Measurements from ENCODE around the gene NOD1. TPM values are rescaled to one million over a fixed set of nuclear protein-coding genes. Genes with fewer than 3 reads are reported as not detected.

The NOD1 gene
- total and polyA plus RNA-seq, 2 of the 13 experiments (the other 11 are each of a cell fraction or from before 2014, with no cell fraction given) = 1.7 to 2.9 TPM

- BruUV-seq (replicated peaks) = no TSS peak
- 79% methylated on average over 1 of the region's 1 CpG for WGBS (ENCODE audit: low lambda C conversion rate)
- ATAC-seq = no peak
Observed at GRCh38 chr7:30514776-30515175, 36.2 kb upstream of the NOD1 start.

More at GRCh38 chr7:30514776-30515175, 36.2 kb upstream of the NOD1 start:
- H2AFZ ChIP-seq (ENCODE audit: low read length) = no peak overlapping the region
- ChIA-PET POLR2A (no interaction called here), CTCF (ENCODE audit: low intra/inter-chr PET ratio, low total read pairs) (no interaction called here)
- FAIRE-seq (no peak), DNase-seq (ENCODE audit: low spot score) (no peak)
- H3K4me1 ChIP-seq (ENCODE audit: insufficient read depth, low read length) = no peaks in the 10 kb centered on the region
- in situ Hi-C loops (cut with HindIII; ENCODE audit: extremely low pct_ligation_motif_present, low pct_unique_long_range_greater_than_20kb) = no loop called here
- intact Hi-C loops (cut with micrococcal nuclease; ENCODE audit: unreplicated experiment) = no loop called here
- no peak overlapping the region for H3K4me3 ChIP-seq (replicated peaks in 1 of 3; ENCODE audit: insufficient read depth in 1 of 3, low read depth in 2 of 3, low read length in 3 of 3)
- no peak for TF ChIP-seq ZNF773 (CRISPR knock-in tag; IDR thresholded peaks at IDR 0.05; ENCODE audit: borderline replicate concordance)
- TF ChIP-seq FOXP4 (CRISPR knock-in tag; IDR thresholded peaks at IDR 0.05) = no peak
- no peak for TF ChIP-seq NCOA2 (CRISPR knock-in tag; IDR thresholded peaks at IDR 0.05)
- no peak for TF ChIP-seq BRD4 (CRISPR knock-in tag; IDR thresholded peaks at IDR 0.05)
- no peak for TF ChIP-seq DDIT3 (CRISPR knock-in tag; IDR thresholded peaks at IDR 0.05)
- no peak for TF ChIP-seq NR1H2 (CRISPR knock-in tag; IDR thresholded peaks at IDR 0.05; ENCODE audit: borderline replicate concordance, low read depth)
- no peak for TF ChIP-seq HHEX (CRISPR knock-in tag; IDR thresholded peaks at IDR 0.05)
- TF ChIP-seq ZFP82 (CRISPR knock-in tag; IDR thresholded peaks at IDR 0.05; ENCODE audit: borderline replicate concordance) = no peak
- no peak for TF ChIP-seq ZNF142 (CRISPR knock-in tag; IDR thresholded peaks at IDR 0.05)
- no peak for TF ChIP-seq SNRNP70 (IDR thresholded peaks at IDR 0.05; ENCODE audit: low read depth, low read length)
- no peak for TF ChIP-seq MBD4 (IDR thresholded peaks at IDR 0.05; ENCODE audit: borderline replicate concordance, low read length)
- no peak for TF ChIP-seq PHB2 (IDR thresholded peaks at IDR 0.05; ENCODE audit: partially characterized antibody)
- no peak for TF ChIP-seq ZNF614 (CRISPR knock-in tag; IDR thresholded peaks at IDR 0.05; ENCODE audit: borderline replicate concordance)
- no peak for TF ChIP-seq ZNF354B (CRISPR knock-in tag; IDR thresholded peaks at IDR 0.05)
- H3K9ac ChIP-seq (ENCODE audit: insufficient read depth, low read depth, low read length) = no peak overlapping the region
- H3K27me3 ChIP-seq (ENCODE audit: control insufficient read depth in 1 of 2, insufficient read depth in 2 of 2, low read length in 2 of 2) = no peaks in the 10 kb centered on the region
- no peaks in the 10 kb centered on the region for H3K9me3 ChIP-seq (ENCODE audit: low read length)
- H4K20me1 ChIP-seq (ENCODE audit: insufficient read depth, low read length) = no peaks in the 10 kb centered on the region
- H3K4me2 ChIP-seq (ENCODE audit: low read depth, low read length) = no peak overlapping the region
- H3K79me2 ChIP-seq (ENCODE audit: insufficient read depth, low read length) = no peaks in the 10 kb centered on the region
- no peaks in the 10 kb centered on the region for H3K36me3 ChIP-seq (replicated peaks in 1 of 2; ENCODE audit: control insufficient read depth in 1 of 2, insufficient read depth in 2 of 2, low read length in 2 of 2)
- H3K27ac ChIP-seq (ENCODE audit: extremely low read length, insufficient read depth, low read length) = no peak overlapping the region

Data from HepG2 (cell line).